Frontal cortex (tissue), 4 donors: ENCODE results near the gene EVI5L. TPM values are rescaled to one million over a fixed set of nuclear protein-coding genes. Genes with fewer than 3 reads are reported as not detected.
A peak's percentile ranks its signal among the peaks of the same experiment; 100 is the strongest.

Experiments used
- DNase-seq, 2 donors: peaks; one replicate each; pipeline ENCODE4 v3.0.0; 2012; ENCODE audit warnings: low spot score in 2 of 2
- FAIRE-seq: peaks from 2 replicates; lab custom pipeline; 2012; peaks lifted over from hg19 to GRCh38; lab: Jason Lieb, UNC
- total RNA-seq: library from RNA; depleted of rRNA; stranded (reverse); fragments of >200 nt; gene quantifications from one replicate; pipeline ENCODE4 v1.2.3, GENCODE V29; 2014
- donor health status: control.
- donor health status: control.
- donor health status: control.

Gene EVI5L
- total RNA-seq, 1 donor from 2014 or later: 47.7 TPM

DNA sequence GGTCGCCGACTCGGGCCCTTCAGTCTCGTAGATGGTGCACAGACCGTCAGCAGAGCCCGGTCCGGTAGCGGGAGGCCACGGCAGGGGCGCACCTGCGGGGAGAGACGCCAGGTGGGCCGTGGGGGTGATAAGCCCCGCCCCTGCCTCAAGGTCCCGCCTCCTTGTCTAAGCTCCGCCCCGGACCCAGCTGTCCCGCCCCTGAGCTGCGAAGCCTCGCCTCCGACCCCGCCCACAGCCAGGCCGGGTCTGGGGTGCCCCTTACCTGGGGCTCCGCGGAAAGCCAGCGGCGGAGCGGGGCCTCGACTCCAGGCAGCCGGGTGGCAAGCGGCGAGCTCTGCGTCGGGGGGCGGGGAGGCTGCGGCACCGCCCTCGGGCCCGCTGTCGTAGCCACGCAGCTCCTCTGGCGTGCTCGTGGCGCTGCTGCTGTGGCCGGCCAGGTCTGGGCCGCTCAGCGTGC lies 39.5 kb downstream of the EVI5L start:
- peak; percentile 66 to 74 for DNase-seq
- FAIRE-seq: no peak

DNA sequence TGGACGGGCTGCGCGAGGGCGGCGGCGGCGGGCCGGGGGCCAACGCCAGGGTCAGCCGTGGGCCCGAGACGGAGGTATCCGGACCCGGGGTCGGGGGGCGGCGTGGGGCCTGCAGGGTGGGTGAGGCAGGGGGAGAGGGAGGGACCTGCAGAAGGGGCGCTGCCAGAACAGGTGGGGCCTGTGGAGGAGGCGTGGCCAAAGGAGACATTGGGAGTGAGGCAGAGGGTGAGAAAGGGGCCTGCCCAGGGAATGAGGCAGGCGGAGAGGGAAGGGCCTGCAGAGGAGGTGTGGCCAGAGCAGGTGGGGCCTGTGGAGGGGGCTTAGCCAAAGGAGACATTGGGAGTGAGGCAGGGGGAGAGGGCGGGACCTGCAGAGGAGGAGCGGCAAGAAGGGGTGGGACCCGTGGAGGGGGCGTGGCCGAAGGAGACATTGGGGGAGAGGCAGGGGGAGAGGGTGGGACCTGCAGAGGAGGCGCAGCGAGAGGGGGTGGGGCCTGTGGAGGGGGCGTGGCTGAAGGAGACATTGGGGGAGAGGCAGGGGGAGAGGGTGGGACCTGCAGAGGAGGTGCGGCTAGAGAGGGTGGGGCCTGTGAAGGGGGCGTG lies 40.0 kb downstream of the EVI5L start:
- FAIRE-seq (no peak), DNase-seq (no peak)

- no peak for FAIRE-seq
- no peak for DNase-seq
These were observed 40.8 kb downstream of the EVI5L start for GRCh38 chr19:7870571-7871436.

GRCh38 chr19:7871437-7872305 lies 41.7 kb downstream of the EVI5L start:
- DNase-seq (peak; percentile 71 to 74), FAIRE-seq (no peak)

- no peak for FAIRE-seq
- no peak for DNase-seq
These were observed 42.5 kb downstream of the EVI5L start for GRCh38 chr19:7872306-7873204.

GRCh38 chr19:7873304-7874075 lies 43.5 kb downstream of the EVI5L start:
- peak in 1 of 2 donors; percentile 41 for DNase-seq
- no peak for FAIRE-seq

DNA sequence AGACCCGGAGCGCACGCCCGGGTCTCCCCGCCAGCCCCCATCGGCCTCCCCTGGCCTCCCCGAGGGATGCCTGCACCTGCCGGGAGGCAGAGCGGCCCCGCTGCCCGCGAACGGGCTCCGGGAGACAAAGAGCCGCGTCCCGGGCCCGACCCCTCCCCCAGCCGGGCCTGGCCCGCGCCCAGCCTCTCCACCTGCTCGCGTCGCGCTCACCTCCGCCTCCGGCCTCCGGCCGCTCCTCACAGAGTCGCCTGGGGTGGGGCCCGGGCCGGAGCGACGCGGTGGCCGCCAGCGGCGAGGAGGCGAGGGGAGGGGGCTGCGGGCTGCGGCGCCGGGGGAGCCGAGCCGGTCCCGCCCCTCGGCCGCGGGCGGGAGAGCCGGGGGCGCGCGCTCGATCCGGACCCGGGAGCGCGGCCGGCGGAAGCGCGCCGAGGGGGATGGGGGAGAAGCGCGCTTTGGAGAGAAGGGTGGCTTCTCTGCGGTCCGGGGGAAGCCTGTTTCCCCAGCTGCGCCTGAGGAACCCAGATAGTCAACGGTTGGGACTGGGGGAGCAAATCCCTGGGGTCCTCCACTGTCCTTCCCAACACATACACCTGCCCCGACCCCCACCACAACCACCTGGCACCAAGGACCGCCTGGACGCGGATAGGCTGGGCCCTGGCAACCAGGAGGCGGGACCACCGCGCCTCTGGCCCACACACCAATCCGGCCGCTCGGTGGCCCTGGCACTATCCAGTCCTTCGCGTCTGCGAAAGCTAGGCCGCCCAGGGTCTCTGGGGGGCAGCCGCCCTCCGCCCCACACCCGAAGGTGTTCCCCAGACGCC lies 44.3 kb downstream of the EVI5L start, which contains the start of gene PRR36:
TSS of gene PRR36 (minus strand) at position 315 of the 821 bp plus-strand sequence. CDS start 701 bp downstream, outside the sequence.
- FAIRE-seq (no peak), DNase-seq (peak in 1 of 2 donors; percentile 61)

DNA sequence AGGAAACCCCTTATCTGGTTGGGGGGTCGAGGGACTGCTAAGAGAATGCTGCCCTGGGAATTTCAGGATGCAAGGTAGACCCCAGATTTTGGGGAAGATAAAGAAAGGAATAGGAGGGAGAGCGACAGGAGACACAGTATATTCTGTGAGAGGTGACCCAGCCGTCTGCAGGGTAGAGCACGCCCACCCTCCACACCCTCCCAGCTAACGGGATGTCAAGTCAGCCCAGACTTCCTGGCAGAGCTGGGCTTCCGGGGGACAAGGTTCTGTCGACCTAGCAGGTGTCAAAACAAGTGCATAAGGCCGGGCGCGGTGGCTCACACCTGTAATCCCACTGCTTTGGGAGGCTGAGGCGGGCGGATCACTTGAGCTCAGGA lies 44.9 kb downstream of the EVI5L start:
- FAIRE-seq (no peak), DNase-seq (no peak)

DNA sequence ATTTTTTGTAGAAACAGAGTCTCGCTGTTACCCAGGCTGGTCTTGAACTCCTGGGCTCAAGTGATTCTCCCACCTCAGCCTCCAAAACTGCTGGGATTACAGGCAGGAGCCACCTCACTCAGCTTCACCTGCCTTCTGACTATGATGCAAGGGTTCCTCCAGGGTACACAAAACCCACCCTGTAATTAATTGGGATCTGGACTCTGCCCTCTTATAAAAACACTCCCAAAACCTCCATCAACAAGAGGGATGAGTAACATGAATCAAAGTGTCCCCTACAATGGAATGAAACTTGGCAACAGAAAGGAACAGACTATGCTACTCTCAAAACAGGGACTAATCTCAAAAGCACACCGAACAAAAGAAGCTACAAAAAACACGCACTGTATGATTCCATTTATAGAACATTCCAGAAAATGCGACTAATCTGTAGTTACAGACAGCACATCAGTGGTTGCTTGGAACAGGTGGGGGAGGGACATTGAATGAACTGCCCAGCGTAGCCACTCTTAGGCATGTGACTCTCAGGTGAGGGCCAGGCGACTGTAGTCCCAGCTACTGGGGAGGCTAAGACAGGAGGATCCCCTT lies 47.3 kb downstream of the EVI5L start:
- FAIRE-seq (no peak), DNase-seq (no peak)

DNA sequence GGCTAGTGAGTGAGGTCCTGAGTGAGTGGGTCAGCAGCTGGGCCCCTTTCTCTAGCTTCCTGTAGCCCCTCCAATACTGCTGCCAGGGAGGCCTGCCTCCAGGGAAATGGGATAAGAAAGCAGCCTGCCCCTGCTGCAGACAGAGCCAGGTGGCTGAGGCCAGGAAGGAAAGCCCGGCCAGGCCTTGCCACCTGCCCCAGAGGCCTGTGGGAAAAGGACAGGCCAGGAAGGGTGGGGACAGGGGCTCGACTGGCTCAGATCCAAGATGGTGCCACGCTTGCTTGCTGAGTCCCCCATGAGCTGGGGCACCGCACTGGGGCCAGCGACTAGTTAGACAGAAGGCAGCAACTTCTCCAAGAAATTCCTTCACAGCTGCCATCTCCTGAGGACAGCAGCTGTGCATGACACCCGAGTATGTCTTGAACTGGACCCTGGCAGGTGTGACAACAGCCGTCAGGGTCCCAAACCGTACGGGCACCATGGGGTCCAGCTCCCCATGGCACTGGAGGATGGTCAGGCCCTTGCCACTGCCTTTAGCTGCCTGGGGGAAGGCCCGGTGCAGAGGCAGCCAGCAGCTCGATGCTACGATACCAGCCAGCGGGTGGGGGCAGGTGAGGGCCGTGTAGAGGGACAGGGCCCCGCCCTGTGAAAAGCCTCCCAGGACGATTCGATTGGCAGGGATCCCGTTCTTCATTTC lies 49.2 kb downstream of the EVI5L start:
- FAIRE-seq (no peak), DNase-seq (no peak)

DNA sequence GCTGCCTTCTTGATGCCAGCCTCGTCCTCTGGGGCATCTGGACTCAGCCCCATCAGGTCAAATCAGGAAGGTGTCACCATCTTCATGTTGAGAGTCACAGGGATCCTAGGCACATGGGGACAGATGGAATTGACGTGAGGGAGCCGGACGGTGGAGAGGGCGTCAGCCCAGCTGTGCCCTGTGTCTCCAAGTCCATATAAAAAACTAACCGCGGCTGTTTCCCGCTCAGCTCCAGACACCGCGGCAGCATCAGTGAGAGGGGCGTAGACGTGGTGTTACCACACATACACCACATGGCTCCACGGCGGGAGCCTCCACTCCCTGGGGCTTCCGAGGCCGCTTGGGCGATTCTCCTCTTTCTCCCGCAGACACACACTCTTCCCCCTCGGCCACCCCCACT lies 49.8 kb downstream of the EVI5L start:
- FAIRE-seq: no peak

GRCh38 chr19:7881910-7882309 lies 51.9 kb downstream of the EVI5L start:
- FAIRE-seq: no peak
- DNase-seq: no peak

More for the DNA sequence above, 49.8 kb downstream of the EVI5L start:
- no peak for DNase-seq

DNA sequence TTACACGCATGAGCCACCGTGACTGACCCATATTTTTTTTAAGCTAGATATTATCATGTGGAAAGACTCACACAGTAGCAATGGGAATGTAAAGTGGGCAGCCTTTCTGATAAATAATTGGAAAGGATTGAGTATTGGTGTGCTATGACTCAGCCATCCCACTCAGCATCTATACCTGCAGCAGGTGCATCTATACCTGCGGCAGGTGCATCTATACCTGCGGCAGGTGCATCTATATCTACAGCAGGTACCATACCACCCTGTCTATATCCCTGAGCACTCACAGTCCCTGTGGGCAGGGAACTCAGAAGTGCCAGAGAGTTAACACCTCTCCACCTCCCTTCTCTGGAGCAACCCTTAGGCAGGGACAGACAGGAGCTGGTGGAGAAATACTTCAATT lies 53.1 kb downstream of the EVI5L start:
- no peak for FAIRE-seq
- no peak for DNase-seq

GRCh38 chr19:7883796-7884570 lies 54.0 kb downstream of the EVI5L start:
- FAIRE-seq (no peak), DNase-seq (no peak)

DNA sequence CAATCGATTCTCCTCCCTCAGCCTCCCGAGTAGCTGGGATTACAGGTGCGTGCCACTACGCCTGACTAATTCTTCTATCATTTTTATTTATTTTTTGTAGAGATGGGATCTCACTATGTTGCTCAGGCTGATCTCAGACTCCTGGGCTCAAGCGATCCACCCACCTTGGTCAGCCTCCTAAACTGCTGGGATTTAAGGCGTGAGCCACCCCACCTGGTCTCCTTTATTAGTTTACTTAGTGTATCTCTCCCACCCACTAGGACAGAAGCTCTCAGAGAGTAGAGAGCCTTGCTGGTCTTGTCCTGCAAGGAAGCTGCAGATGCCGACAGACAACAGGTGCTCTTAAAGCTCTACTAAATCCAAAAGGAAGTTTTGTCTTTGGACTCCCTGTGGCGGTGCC lies 55.8 kb downstream of the EVI5L start:
- DNase-seq (no peak), FAIRE-seq (no peak)
